Measurements from ENCODE around the gene BBX. TPM values are rescaled to one million over a fixed set of nuclear protein-coding genes. Genes with fewer than 3 reads are reported as not detected.

BBX gene
- total and polyA plus RNA-seq, 7 experiments from 2014 or later, result 44.3 to 120 (median 93.4) TPM

DNA sequence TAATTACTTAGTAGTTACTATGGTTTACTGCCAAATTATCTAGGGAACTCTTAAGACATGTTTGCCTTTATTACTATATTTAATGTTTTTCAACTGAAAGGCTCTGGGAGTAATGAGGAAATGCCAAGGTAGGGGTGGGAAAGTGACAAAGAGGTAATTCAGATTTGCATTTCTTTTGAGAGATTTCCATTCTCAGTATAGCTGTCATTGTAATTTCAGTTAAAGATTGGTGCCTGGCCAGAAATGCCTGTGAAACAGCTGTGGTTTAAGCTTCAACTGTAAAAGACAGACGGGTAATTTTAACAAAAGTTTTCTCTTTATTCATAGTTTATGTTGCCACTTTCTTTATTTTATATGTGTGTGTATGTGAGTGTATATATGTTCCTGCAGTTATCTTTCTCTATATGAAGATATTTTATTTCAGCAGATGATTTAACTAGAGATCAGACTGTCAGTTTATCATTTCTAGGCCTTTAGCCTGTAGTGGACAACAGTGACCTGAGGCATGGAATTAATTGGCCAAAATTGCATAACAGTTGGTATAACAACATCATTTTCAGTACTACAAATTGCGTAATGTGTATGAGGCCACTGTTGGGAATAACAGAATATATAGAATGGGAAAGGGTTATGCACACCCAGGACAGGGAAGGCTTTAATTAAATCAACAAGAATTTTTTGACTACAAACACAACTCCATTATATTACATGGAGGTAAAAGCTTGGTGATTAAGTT is 119.0 kb downstream of the BBX start:
- no peak overlapping the region for H3K4me3 Mint-ChIP-seq
- ChIA-PET CTCF (no interaction called here), POLR2A (no interaction called here)
- Histone ChIP-seq H3K27ac (ENCODE audit: low read depth, low read length) (no peak overlapping the region), H3K9me3 (ENCODE audit: control insufficient read depth in 2 of 3, low read length in 3 of 3) (no peaks in the 10 kb centered on the region), H3K27me3 (ENCODE audit: control insufficient read depth in 2 of 2, insufficient read depth in 2 of 2, low read length in 2 of 2) (no peaks in the 10 kb centered on the region), H3K36me3 (ENCODE audit: control insufficient read depth in 2 of 3, insufficient read depth in 3 of 3, low read length in 3 of 3) (no peaks in the 10 kb centered on the region), H3K4me1 (ENCODE audit: control insufficient read depth in 2 of 2, insufficient read depth in 2 of 2, low read length in 2 of 2) (no peaks in the 10 kb centered on the region), H3K4me3 (ENCODE audit: low read length) (no peak overlapping the region)
- H3K9me3 Mint-ChIP-seq, result no peaks in the 10 kb centered on the region
- peaks cover 0 to 24% (median 7%) of the 10 kb centered on the region in 5 donors for H3K36me3 Mint-ChIP-seq
- no peaks in the 10 kb centered on the region for H3K27me3 Mint-ChIP-seq
- H3K27ac Mint-ChIP-seq, result no peak overlapping the region
- peaks cover 0 to 30% (median 22%) of the 10 kb centered on the region in 7 donors for H3K4me1 Mint-ChIP-seq
- intact Hi-C loops (cut with micrococcal nuclease), result no loop called here
- DNase-seq (no peak), ATAC-seq (no peak)

DNA sequence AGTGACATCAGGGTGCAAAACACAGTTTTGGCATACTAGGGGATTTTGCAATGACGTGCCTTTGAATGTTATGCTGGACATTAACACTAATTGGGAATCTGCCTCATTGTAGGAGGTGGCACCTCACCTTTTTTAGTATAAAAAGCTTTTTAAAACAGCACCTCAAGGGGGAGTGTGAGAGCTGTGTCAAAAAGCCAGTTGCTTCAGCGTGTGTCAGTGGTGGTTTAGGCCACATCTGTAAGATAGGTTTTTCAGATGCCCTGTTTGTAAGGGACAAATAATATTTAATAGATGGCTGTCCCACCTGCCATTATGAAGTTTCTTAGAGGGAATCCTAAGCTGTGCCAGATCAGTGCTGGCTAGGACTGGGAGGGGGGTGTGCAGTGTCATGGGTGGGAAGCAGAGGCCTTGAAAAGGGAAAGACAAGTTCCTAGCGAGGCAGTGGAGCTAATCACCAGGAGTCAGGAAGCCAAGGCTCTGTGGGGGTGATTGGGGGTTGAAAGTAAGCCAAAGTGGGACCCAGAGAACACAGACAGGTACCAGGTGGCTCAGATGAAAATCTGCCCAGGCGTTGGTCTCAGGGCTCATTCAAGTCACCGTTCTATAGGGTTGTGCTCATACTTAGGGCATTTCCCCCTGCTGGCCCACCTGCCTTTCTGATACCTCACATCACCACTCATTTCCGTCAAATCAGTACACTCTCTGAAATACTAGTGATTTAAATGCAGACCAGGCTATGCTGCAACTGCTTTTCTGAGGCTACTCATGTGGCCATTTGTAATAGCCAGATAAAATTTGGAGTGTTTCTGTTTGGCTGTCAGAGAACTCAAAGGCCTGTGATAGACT is 120.5 kb downstream of the BBX start:
- peak; percentile 48 for ATAC-seq
- Mint-ChIP-seq H3K36me3 (peaks cover 0 to 36% (median 12%) of the 10 kb centered on the region in 5 donors), H3K27me3 (no peaks in the 10 kb centered on the region)

DNA sequence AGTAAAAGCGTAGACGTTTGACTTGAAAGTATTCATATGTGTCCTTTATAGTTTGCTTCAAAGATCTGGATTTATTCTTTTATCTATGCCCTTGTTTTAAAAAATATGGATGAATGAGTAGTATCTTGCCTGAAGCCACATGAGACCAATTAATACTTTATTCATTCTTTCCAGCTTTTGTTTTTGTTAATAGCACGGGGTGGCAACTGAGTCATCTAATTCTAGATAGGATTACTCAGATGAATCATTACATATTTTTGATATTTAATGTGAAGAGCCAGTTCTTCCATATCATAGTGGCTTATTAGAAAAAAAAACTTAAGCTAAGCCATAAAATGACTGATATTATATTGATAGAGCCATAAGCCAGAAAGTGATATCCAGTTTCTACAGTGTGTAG is 121.9 kb downstream of the BBX start:
- Histone ChIP-seq H3K27me3 (ENCODE audit: control insufficient read depth in 2 of 2, insufficient read depth in 2 of 2, low read length in 2 of 2) (no peaks in the 10 kb centered on the region), H3K4me3 (ENCODE audit: low read length) (no peak overlapping the region), H3K27ac (ENCODE audit: low read depth, low read length) (no peak overlapping the region), H3K9me3 (ENCODE audit: control insufficient read depth in 2 of 3, low read length in 3 of 3) (no peaks in the 10 kb centered on the region), H3K36me3 (ENCODE audit: control insufficient read depth in 2 of 3, insufficient read depth in 3 of 3, low read length in 3 of 3) (peaks cover 0 to 10% (median 0%) of the 10 kb centered on the region in 3 experiments), H3K4me1 (ENCODE audit: control insufficient read depth in 2 of 2, insufficient read depth in 2 of 2, low read length in 2 of 2) (no peaks in the 10 kb centered on the region)
- ChIA-PET POLR2A (no interaction called here), CTCF (no interaction called here)
- H3K27ac Mint-ChIP-seq, result no peak overlapping the region
- H3K4me3 Mint-ChIP-seq, result no peak overlapping the region
- intact Hi-C loops (cut with micrococcal nuclease), result no loop called here
- DNase-seq (no peak), ATAC-seq (no peak)
- no peaks in the 10 kb centered on the region for H3K9me3 Mint-ChIP-seq
- H3K4me1 Mint-ChIP-seq, result peaks cover 0 to 45% (median 33%) of the 10 kb centered on the region in 7 donors
- H3K27me3 Mint-ChIP-seq, result no peaks in the 10 kb centered on the region
- H3K36me3 Mint-ChIP-seq, result peaks cover 0 to 41% (median 17%) of the 10 kb centered on the region in 5 donors

More for the DNA sequence above, 120.5 kb downstream of the BBX start:
- H3K9me3 Mint-ChIP-seq, result no peaks in the 10 kb centered on the region
- Histone ChIP-seq H3K36me3 (ENCODE audit: control insufficient read depth in 2 of 3, insufficient read depth in 3 of 3, low read length in 3 of 3) (peaks cover 0 to 10% (median 0%) of the 10 kb centered on the region in 3 experiments), H3K4me1 (ENCODE audit: control insufficient read depth in 2 of 2, insufficient read depth in 2 of 2, low read length in 2 of 2) (no peaks in the 10 kb centered on the region), H3K4me3 (ENCODE audit: low read length) (no peak overlapping the region), H3K9me3 (ENCODE audit: control insufficient read depth in 2 of 3, low read length in 3 of 3) (no peaks in the 10 kb centered on the region), H3K27me3 (ENCODE audit: control insufficient read depth in 2 of 2, insufficient read depth in 2 of 2, low read length in 2 of 2) (no peaks in the 10 kb centered on the region), H3K27ac (ENCODE audit: low read depth, low read length) (no peak overlapping the region)
- H3K4me1 Mint-ChIP-seq, result peaks cover 0 to 39% (median 22%) of the 10 kb centered on the region in 7 donors
- CTCF ChIA-PET, result interaction anchor here (0.5 to 0.8 kb wide), 2 partner anchors 315 to 548 kb away, joined by 3 to 4 read pairs; no protein-coding TSS in a partner anchor
- H3K4me3 Mint-ChIP-seq, result no peak overlapping the region
- intact Hi-C loops (cut with micrococcal nuclease), result no loop called here
- POLR2A ChIA-PET, result no interaction called here
- DNase-seq, result peak in 1 of 9 donors; percentile 7
- H3K27ac Mint-ChIP-seq, result peak overlapping the region in 1 of 9 donors; percentile 6

DNA sequence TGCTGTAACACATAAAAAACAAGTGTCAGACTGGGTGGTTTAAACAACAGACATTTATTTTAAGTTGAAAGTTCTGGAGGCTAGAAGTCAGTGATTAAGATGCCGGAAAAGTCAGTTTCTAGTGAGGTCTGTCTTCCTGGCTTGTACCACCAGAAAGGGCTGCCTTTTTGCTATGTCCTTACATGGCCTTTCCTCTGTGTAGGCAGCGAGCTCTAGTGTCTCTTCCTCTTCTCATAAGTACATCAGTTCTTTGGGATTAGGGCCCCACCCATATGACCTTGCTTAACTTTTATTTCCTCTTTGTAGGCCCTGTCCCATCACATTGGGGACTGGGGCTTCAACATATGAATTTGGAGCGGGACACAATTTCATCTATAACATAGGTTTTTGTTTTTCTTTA is 128.0 kb downstream of the BBX start:
- peaks cover 0 to 10% (median 0%) of the 10 kb centered on the region in 3 experiments for H3K36me3 ChIP-seq (ENCODE audit: control insufficient read depth in 2 of 3, insufficient read depth in 3 of 3, low read length in 3 of 3)
- ChIA-PET CTCF (no interaction called here), POLR2A (no interaction called here)
- Mint-ChIP-seq H3K27ac (peak overlapping the region in 4 of 9 donors; percentile 7 to 23 (median 21)), H3K4me1 (peaks cover 5 to 54% (median 32%) of the 10 kb centered on the region in 7 donors), H3K9me3 (no peaks in the 10 kb centered on the region), H3K36me3 (peaks cover 0 to 31% (median 13%) of the 10 kb centered on the region in 5 donors), H3K27me3 (no peaks in the 10 kb centered on the region), H3K4me3 (no peak overlapping the region)
- no peak overlapping the region for H3K27ac ChIP-seq (ENCODE audit: low read depth, low read length)
- intact Hi-C loops (cut with micrococcal nuclease), result loop anchor here in 1 of 2 donors (5.0 kb wide), 1 partner anchor 128 kb away; the partner anchor contains the start of gene BBX
- no peak for ATAC-seq
- no peak overlapping the region for H3K4me3 ChIP-seq (ENCODE audit: low read length)
- H3K4me1 ChIP-seq (ENCODE audit: control insufficient read depth in 2 of 2, insufficient read depth in 2 of 2, low read length in 2 of 2), result peaks cover 4 to 7% of the 10 kb centered on the region in 2 donors
- no peaks in the 10 kb centered on the region for H3K27me3 ChIP-seq (ENCODE audit: control insufficient read depth in 2 of 2, insufficient read depth in 2 of 2, low read length in 2 of 2)
- H3K9me3 ChIP-seq (ENCODE audit: control insufficient read depth in 2 of 3, low read length in 3 of 3), result no peaks in the 10 kb centered on the region
- DNase-seq, result no peak

DNA sequence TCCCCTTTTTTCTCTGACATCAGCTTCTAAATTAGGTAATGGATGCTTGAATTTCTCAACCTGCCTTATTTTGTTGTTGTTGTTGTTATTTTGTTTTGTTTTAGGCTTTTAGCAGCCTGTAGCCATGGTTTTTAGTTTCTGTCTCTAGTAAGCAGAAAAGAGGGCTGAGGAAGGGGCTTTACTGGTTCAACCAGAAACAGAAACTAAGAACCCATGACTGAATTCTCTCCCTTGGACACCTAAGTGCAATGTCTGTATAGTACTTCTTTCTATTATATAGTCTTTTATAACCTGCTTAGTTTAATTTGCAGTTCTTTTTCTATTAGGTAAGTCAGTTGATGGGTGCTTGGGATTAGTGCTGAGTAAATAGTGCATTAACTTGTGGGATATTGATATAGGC is 129.0 kb downstream of the BBX start:
- Histone ChIP-seq H3K4me3 (ENCODE audit: low read length) (no peak overlapping the region), H3K4me1 (ENCODE audit: control insufficient read depth in 2 of 2, insufficient read depth in 2 of 2, low read length in 2 of 2) (peaks cover 4 to 7% of the 10 kb centered on the region in 2 donors), H3K9me3 (ENCODE audit: control insufficient read depth in 2 of 3, low read length in 3 of 3) (no peaks in the 10 kb centered on the region), H3K27ac (ENCODE audit: low read depth, low read length) (no peak overlapping the region), H3K36me3 (ENCODE audit: control insufficient read depth in 2 of 3, insufficient read depth in 3 of 3, low read length in 3 of 3) (peaks cover 0 to 10% (median 0%) of the 10 kb centered on the region in 3 experiments), H3K27me3 (ENCODE audit: control insufficient read depth in 2 of 2, insufficient read depth in 2 of 2, low read length in 2 of 2) (no peaks in the 10 kb centered on the region)
- Mint-ChIP-seq H3K27me3 (no peaks in the 10 kb centered on the region), H3K4me3 (peak overlapping the region in 1 of 10 donors; percentile 46), H3K27ac (peak overlapping the region in 6 of 9 donors; percentile 4 to 83 (median 32)), H3K36me3 (peaks cover 0 to 26% (median 13%) of the 10 kb centered on the region in 5 donors), H3K9me3 (no peaks in the 10 kb centered on the region), H3K4me1 (peaks cover 5 to 54% (median 32%) of the 10 kb centered on the region in 7 donors)
- intact Hi-C loops (cut with micrococcal nuclease), result loop anchor here in 1 of 2 donors (5.0 kb wide), 1 partner anchor 129 kb away; the partner anchor contains the start of gene BBX
- DNase-seq (no peak), ATAC-seq (no peak)
- POLR2A ChIA-PET, result no interaction called here
- CTCF ChIA-PET, result no interaction called here

DNA sequence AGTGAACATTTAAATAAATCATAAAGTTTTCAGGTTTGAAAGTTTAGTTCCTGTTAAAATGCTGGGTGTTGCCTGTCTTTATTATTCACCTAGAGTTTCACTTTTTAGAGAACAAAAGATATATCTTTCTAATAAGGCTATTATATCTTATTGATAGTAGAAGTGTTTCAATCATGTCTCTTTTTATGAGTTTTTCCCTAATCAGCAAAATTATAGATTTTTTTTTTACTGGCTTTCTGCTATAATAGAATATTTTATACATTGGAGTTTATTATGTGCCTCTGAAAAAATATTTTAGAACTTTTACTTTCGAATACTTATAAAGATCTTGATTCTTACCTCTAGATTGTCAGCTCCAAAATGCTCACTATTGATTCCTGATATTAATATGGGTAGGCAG is 131.5 kb downstream of the BBX start:
- Histone ChIP-seq H3K4me1 (ENCODE audit: control insufficient read depth in 2 of 2, insufficient read depth in 2 of 2, low read length in 2 of 2) (peaks cover 4 to 7% of the 10 kb centered on the region in 2 donors), H3K27me3 (ENCODE audit: control insufficient read depth in 2 of 2, insufficient read depth in 2 of 2, low read length in 2 of 2) (no peaks in the 10 kb centered on the region), H3K4me3 (ENCODE audit: low read length) (no peak overlapping the region), H3K9me3 (ENCODE audit: control insufficient read depth in 2 of 3, low read length in 3 of 3) (no peaks in the 10 kb centered on the region), H3K27ac (ENCODE audit: low read depth, low read length) (no peak overlapping the region), H3K36me3 (ENCODE audit: control insufficient read depth in 2 of 3, insufficient read depth in 3 of 3, low read length in 3 of 3) (no peaks in the 10 kb centered on the region)
- no peaks in the 10 kb centered on the region for H3K9me3 Mint-ChIP-seq
- ATAC-seq (no peak), DNase-seq (no peak)
- ChIA-PET CTCF (no interaction called here), POLR2A (no interaction called here)
- no peaks in the 10 kb centered on the region for H3K27me3 Mint-ChIP-seq
- peak overlapping the region in 1 of 9 donors; percentile 18 for H3K27ac Mint-ChIP-seq
- no peak overlapping the region for H3K4me3 Mint-ChIP-seq
- H3K4me1 Mint-ChIP-seq, result peaks cover 6 to 44% (median 25%) of the 10 kb centered on the region in 7 donors
- peaks cover 0 to 8% (median 4%) of the 10 kb centered on the region in 5 donors for H3K36me3 Mint-ChIP-seq
- intact Hi-C loops (cut with micrococcal nuclease), result loop anchor here in 1 of 2 donors (5.0 kb wide), 1 partner anchor 132 kb away; the partner anchor contains the start of gene BBX

Measured in naive thymus-derived CD4-positive, alpha-beta T cell (primary cell).